Suprapubic skin (tissue), 4 donors: Measurements from ENCODE around the gene ATP6V1G1. TPM values are rescaled to one million over a fixed set of nuclear protein-coding genes. Genes with fewer than 3 reads are reported as not detected.
A peak's percentile ranks its signal among the peaks of the same experiment; 100 is the strongest.

Experiments used
- DNase-seq, 2 donors: peaks; one replicate each; pipeline ENCODE4 v3.0.0-alpha.2; 2019; ENCODE audit warnings: low spot score in 2 of 2
- H3K27ac ChIP-seq: fragments of 200-600 bp; sonication (generic); one replicate; pipeline ENCODE4 v1.5.1; 2019
- H3K27me3 ChIP-seq: fragments of 200-600 bp; sonication (generic); one replicate; pipeline ENCODE4 v1.5.1; 2019
- H3K36me3 ChIP-seq: fragments of 200-600 bp; sonication (generic); one replicate; pipeline ENCODE4 v1.5.1; 2019
- H3K4me1 ChIP-seq: fragments of 200-600 bp; sonication (generic); one replicate; pipeline ENCODE4 v1.5.1; 2019
- H3K4me3 ChIP-seq: fragments of 200-600 bp; sonication (generic); one replicate; pipeline ENCODE4 v1.5.1; 2019; ENCODE audit warnings: mild to moderate bottlenecking
- H3K9me3 ChIP-seq: fragments of 200-600 bp; sonication (generic); one replicate; pipeline ENCODE4 v1.5.1; 2019
- CTCF ChIP-seq, 2 donors: fragments of 200-600 bp in 1 of 2; fragments of 450-650 bp in 1 of 2; sonication (generic) in 1 of 2; IDR thresholded peaks; one replicate each; pipeline ENCODE4 v1.5.1; 2016 to 2019; ENCODE audit warnings: antibody characterized with exemption in 2 of 2, mild to moderate bottlenecking in 1 of 2, moderate library complexity in 1 of 2
- EP300 ChIP-seq: sonication (generic); formaldehyde crosslinking; IDR thresholded peaks from one replicate; pipeline ENCODE4 v1.6.1; 2017; ENCODE audit warnings: antibody characterized with exemption
- POLR2A ChIP-seq, 2 donors: fragments of 450-650 bp; IDR thresholded peaks; one replicate each; pipeline ENCODE4 v1.6.1; 2017; ENCODE audit warnings: antibody characterized with exemption in 2 of 2, mild to moderate bottlenecking in 2 of 2, moderate library complexity in 2 of 2
- POLR2AphosphoS5 ChIP-seq, 3 donors: sonication (generic); formaldehyde crosslinking; IDR thresholded peaks; one replicate each; pipeline ENCODE4 v1.6.1; 2017; ENCODE audit warnings: antibody characterized with exemption in 3 of 3
- WGBS: methylation state at CpG from one replicate; pipeline ENCODE4 v1.1.5; 2018; 5-methylcytosine and 5-hydroxymethylcytosine counted together
- total RNA-seq, 4 donors: library from RNA; depleted of rRNA; stranded (reverse); fragments of >200 nt; gene quantifications; one replicate each; pipeline ENCODE4 v1.1.0, GENCODE V29; 2016

ATP6V1G1 gene
- total RNA-seq, 4 donors from 2014 or later, result 181 to 234 (median 209) TPM

GRCh38 chr9:114614373-114614772 lies 26.8 kb downstream of the ATP6V1G1 start:
- Histone ChIP-seq H3K4me1 (peaks cover 46% of the 10 kb centered on the region), H3K36me3 (no peaks in the 10 kb centered on the region), H3K9me3 (no peaks in the 10 kb centered on the region), H3K27ac (no peak overlapping the region), H3K27me3 (no peaks in the 10 kb centered on the region), H3K4me3 (no peak overlapping the region)
- TF ChIP-seq CTCF (IDR thresholded peaks at IDR 0.05) (no peak), POLR2AphosphoS5 (IDR thresholded peaks at IDR 0.05) (no peak), POLR2A (IDR thresholded peaks at IDR 0.05) (no peak), EP300 (no peak)
- no peak for DNase-seq
- WGBS, result 90% methylated on average over 3 of the region's 3 CpGs

GRCh38 chr9:114616684-114617520 lies 29.3 kb downstream of the ATP6V1G1 start:
- Histone ChIP-seq H3K36me3 (no peaks in the 10 kb centered on the region), H3K4me3 (no peak overlapping the region), H3K27ac (peak overlapping the region; percentile 42), H3K9me3 (no peaks in the 10 kb centered on the region), H3K27me3 (no peaks in the 10 kb centered on the region), H3K4me1 (peaks cover 39% of the 10 kb centered on the region)
- peak; percentile 82 to 83 for DNase-seq
- TF ChIP-seq POLR2AphosphoS5 (IDR thresholded peaks at IDR 0.05) (no peak), POLR2A (IDR thresholded peaks at IDR 0.05) (no peak), CTCF (IDR thresholded peaks at IDR 0.05) (no peak), EP300 (no peak)
- 54% methylated on average over 4 of the region's 4 CpGs for WGBS

GRCh38 chr9:114619191-114619761 lies 31.7 kb downstream of the ATP6V1G1 start:
- Histone ChIP-seq H3K36me3 (no peaks in the 10 kb centered on the region), H3K4me3 (peak overlapping the region; percentile 32), H3K27me3 (no peaks in the 10 kb centered on the region), H3K9me3 (no peaks in the 10 kb centered on the region), H3K27ac (peak overlapping the region; percentile 75), H3K4me1 (peaks cover 22% of the 10 kb centered on the region)
- 39% methylated on average over 13 of the region's 13 CpGs for WGBS
- DNase-seq, result no peak
- TF ChIP-seq POLR2AphosphoS5 (IDR thresholded peaks at IDR 0.05) (no peak), POLR2A (IDR thresholded peaks at IDR 0.05) (no peak), EP300 (no peak), CTCF (IDR thresholded peaks at IDR 0.05) (no peak)

- H3K36me3 ChIP-seq, result peaks cover 13% of the 10 kb centered on the region
- no peak overlapping the region for H3K27ac ChIP-seq
- no peak overlapping the region for H3K4me3 ChIP-seq
- H3K9me3 ChIP-seq, result no peaks in the 10 kb centered on the region
- no peak for DNase-seq
- WGBS, result 83% methylated on average over 7 of the region's 7 CpGs
- no peaks in the 10 kb centered on the region for H3K27me3 ChIP-seq
- peaks cover 22% of the 10 kb centered on the region for H3K4me1 ChIP-seq
- no peak for TF ChIP-seq POLR2A (IDR thresholded peaks at IDR 0.05)
- no peak for TF ChIP-seq POLR2AphosphoS5 (IDR thresholded peaks at IDR 0.05)
- TF ChIP-seq EP300, result no peak
- TF ChIP-seq CTCF (IDR thresholded peaks at IDR 0.05), result no peak
Measured at GRCh38 chr9:114621561-114621960, 34.0 kb downstream of the ATP6V1G1 start.

- peaks cover 17% of the 10 kb centered on the region for H3K4me1 ChIP-seq
- no peak for DNase-seq
- no peak overlapping the region for H3K4me3 ChIP-seq
- H3K9me3 ChIP-seq, result no peaks in the 10 kb centered on the region
- TF ChIP-seq POLR2AphosphoS5 (IDR thresholded peaks at IDR 0.05) (no peak), POLR2A (IDR thresholded peaks at IDR 0.05) (no peak), EP300 (no peak), CTCF (IDR thresholded peaks at IDR 0.05) (no peak)
- 63% methylated on average over 2 of the region's 2 CpGs for WGBS
- peaks cover 18% of the 10 kb centered on the region for H3K36me3 ChIP-seq
- no peaks in the 10 kb centered on the region for H3K27me3 ChIP-seq
- H3K27ac ChIP-seq, result no peak overlapping the region
Measured at GRCh38 chr9:114621975-114622609, 34.5 kb downstream of the ATP6V1G1 start.
